ENCODE data around the gene ABCD4. TPM values are rescaled to one million over a fixed set of nuclear protein-coding genes. Genes with fewer than 3 reads are reported as not detected.

Gene ABCD4
- total RNA-seq, 1 donor from 2014 or later: 52.3 TPM

GRCh38 chr14:74260525-74261233, 42.1 kb downstream of the ABCD4 start:
- intact Hi-C loops (cut with micrococcal nuclease): no loop called here

DNA sequence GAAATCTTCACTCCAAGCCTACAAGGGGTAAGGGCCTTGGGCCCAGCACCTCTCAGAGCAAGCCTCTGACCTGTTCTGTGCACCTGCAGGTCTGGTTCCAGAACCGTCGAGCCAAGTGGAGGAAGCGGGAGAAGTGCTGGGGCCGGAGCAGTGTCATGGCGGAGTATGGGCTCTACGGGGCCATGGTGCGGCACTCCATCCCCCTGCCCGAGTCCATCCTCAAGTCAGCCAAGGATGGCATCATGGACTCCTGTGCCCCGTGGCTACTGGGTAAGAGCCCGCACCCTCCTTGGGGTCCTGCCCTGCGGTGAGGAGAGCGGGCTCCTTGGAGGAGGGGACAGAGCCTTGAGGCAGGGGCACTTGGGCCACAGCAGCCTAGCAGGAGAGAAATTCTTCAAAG, 43.2 kb downstream of the ABCD4 start:
- intact Hi-C loops (cut with micrococcal nuclease): loop anchor here (5.0 kb wide), 1 partner anchor 372 kb away; the partner anchor contains the start of gene ZNF410

DNA sequence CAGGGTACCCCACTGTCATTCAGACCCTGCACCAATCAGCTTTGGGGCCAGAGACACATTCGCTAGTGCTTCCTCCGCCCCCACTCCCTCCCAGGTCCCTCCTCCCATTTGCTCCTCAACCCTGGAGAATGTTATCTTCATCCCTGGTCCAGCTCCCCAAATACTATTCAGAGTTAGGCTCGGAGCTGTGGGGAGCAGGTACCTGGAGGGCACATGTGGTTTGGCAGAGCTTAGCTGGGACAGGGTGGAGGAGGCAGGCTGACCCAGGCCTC, 44.0 kb downstream of the ABCD4 start:
- intact Hi-C loops (cut with micrococcal nuclease): loop anchor here (5.0 kb wide), 1 partner anchor 371 kb away; the partner anchor contains the start of gene ZNF410

- intact Hi-C loops (cut with micrococcal nuclease): loop anchor here (1.0 to 5.0 kb wide), 4 partner anchors 45 to 371 kb away; partner anchors contain the start of genes ABCD4, COQ6, FAM161B and ZNF410
These were observed 44.6 kb downstream of the ABCD4 start for GRCh38 chr14:74257941-74258763.

GRCh38 chr14:74257078-74257940, 45.4 kb downstream of the ABCD4 start:
- intact Hi-C loops (cut with micrococcal nuclease): loop anchor here (1.0 to 5.0 kb wide), 4 partner anchors 45 to 370 kb away; partner anchors contain the start of genes ABCD4, COQ6, FAM161B and ZNF410

DNA sequence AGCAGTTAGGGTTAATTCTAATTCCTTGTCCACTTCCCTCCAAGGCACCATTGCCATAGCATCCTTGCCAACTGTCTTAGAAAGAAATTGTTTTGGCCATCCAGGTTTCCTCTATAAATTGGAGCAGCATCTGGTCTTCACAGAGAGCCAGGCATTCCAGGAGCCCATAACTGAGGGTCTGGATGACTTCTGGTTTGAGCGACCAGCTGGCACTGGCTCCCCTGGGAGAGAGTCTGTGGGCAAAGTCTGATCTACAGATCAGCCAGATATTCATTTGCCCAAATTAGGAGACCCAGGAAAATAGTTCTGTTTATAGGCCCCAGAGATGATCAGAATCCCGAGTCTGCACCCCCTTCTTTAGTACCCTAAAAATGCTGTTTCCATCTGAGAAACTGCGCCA, 47.5 kb downstream of the ABCD4 start:
- intact Hi-C loops (cut with micrococcal nuclease): loop anchor here (5.0 kb wide), 1 partner anchor 368 kb away; the partner anchor contains the start of gene ZNF410

GRCh38 chr14:74249433-74250375, 53.0 kb downstream of the ABCD4 start:
- intact Hi-C loops (cut with micrococcal nuclease): no loop called here

DNA sequence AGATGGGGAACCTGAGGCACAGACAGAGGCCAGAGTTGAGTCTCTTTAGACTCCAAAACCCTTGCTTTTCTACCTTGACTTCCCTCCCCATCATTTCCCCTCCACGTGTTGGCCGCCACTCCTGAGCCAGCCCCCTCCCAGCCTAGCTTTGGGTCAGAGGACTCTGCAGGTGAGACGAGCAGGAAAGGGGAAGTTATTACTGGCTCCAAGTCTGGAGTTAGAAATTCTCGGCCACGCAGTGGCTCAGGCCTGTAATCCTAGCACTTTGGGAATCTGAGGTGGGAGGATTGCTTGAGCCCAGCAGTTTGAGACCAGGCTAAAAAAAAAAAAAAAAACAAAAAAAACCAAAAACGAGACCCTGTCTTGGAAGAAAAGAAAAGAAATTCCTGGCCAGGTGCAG, 54.7 kb downstream of the ABCD4 start:
- intact Hi-C loops (cut with micrococcal nuclease): no loop called here

- intact Hi-C loops (cut with micrococcal nuclease): no loop called here
These were observed 56.2 kb downstream of the ABCD4 start for GRCh38 chr14:74246542-74246941.

- intact Hi-C loops (cut with micrococcal nuclease): no loop called here
These were observed 57.4 kb downstream of the ABCD4 start for GRCh38 chr14:74245292-74245691.

DNA sequence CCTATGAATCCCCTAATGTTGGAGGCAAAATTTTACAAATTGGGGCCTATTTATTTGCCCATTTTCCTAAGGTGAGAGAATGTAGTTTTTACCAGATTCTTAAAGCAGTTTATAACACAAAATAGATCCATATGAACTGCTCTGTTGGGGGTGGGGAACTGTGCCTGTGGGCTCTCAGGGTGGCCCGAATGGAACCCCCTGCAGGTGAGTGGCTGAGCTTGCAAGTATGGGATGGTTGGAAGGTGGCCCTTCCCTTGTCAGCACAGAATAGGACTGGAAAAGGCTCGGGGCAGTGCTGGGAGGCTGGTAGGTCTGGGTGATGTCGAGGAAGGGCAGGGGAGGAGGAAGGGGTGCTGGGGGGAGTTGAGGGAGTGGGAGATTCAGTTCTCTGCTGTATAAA, 58.6 kb downstream of the ABCD4 start:
- intact Hi-C loops (cut with micrococcal nuclease): no loop called here

- intact Hi-C loops (cut with micrococcal nuclease): no loop called here
These were observed 59.7 kb downstream of the ABCD4 start for GRCh38 chr14:74243051-74243450.

- intact Hi-C loops (cut with micrococcal nuclease): no loop called here
These were observed 60.0 kb downstream of the ABCD4 start for GRCh38 chr14:74242780-74243042.

- intact Hi-C loops (cut with micrococcal nuclease): no loop called here
These were observed 60.5 kb downstream of the ABCD4 start for GRCh38 chr14:74242021-74242779.

DNA sequence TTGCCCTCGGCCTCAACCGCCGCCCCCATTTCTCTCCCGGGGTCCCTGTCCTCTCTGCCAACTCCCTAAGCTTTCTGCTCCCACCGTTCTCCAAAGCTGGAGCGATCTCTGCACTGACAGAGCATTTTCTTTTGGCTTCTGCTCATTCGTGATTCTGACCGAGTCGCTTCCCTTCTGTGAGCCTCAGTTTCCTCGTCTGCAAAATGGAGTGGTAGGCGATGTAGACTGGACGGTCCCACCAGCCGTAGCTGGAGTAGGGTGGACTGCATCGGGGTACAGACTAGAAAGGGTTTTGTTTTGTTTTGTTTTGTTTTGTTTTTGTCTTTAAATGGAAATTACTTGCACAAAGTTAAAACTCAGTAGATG, 61.1 kb downstream of the ABCD4 start:
- intact Hi-C loops (cut with micrococcal nuclease): no loop called here

DNA sequence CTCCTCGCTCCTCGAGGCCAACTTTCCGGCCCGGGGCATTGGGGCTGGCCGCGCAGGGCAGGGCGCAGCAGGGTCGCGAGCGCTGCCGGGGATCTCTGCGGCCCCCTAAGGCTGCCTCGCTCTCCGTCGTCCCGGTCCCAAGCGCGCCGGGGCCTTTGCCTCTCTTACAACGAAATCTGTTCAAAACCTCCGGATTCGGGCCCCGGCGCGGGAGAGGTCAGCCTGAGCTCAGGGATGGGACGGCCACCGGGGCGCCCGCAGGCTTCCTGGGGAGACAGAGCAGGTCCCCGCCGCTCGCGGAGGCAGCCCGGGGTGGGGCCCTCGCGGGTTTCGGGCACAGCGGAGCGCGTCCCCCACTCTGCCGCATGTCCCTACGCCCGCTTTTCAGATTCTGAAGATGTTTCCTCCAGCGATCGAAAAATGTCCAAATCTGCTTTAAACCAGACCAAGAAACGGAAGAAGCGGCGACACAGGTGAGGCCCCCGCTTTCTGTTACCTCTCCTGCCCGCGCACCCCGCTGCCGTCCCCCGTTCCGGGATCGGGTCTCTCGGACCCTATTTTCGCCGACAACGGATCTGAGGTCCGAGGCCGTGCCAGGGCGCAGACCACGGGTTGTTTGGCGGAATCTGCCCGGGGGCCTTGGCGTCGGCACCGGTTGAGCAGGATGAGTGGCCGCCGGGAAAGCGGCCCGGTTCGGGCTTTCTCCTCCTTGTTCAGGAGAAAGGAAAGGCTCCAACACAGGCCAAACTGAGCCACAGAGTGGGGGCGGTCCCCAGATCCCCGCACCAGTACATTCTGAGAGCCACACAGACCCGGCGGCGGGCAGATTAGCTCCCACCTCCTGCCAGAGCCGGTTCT, 61.7 kb downstream of the ABCD4 start:
- intact Hi-C loops (cut with micrococcal nuclease): no loop called here

DNA sequence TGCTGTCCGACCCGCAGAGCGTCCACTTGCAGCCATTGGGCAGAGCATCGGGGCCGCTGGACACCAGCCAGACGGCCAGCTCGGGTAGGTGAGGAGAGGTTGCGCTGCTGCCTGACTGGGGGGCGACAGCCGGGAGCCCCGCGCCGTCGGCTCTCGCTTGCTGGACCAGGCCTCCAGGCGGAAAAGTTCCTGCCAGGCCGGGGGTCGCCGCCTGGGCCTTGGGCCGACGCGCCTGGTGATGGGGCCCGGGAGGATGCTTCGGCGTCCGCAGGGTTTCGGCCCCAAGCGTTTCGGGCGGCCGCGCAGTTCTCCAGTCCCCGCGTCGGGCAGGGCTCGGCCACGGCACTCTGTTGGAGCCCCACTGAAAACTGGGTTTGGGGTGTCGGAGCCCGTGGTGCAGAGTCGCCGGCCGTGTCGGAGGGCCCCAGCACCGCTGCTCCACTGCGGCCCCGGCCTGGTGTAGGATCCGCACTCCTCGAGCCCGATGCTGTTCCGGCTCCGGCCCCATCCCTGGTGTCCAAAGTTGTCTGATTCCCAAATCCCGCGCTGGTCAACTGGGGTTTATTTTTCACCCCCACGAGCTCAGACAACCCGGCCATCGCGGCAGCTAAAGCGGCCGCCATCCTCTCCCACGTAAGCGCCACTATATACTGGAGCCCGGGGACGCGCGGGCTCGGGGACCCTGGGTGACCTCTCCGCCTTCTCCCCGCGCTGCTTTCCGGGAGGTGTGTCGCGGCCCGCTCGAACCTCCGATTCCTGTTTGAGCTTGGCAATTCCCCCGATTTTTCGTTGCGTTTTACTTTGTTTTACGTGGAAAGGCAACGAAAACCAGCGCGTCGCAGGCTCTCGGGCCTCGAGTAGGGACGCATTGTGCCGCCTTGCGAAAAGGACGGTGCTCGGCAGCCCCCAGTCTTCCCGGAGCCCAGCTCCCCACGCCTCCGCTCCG, 62.6 kb downstream of the ABCD4 start:
- intact Hi-C loops (cut with micrococcal nuclease): no loop called here

All from T-helper 1 cell treated with Interleukin-12 subunit alpha and Interleukin-12 subunit beta and Interleukin-4 antibody, amounts not matched to agents 30 ng/mL and 1 ng/mL, for 36 hours (primary cell).